ENCODE data around the gene PTK7.

DNA sequence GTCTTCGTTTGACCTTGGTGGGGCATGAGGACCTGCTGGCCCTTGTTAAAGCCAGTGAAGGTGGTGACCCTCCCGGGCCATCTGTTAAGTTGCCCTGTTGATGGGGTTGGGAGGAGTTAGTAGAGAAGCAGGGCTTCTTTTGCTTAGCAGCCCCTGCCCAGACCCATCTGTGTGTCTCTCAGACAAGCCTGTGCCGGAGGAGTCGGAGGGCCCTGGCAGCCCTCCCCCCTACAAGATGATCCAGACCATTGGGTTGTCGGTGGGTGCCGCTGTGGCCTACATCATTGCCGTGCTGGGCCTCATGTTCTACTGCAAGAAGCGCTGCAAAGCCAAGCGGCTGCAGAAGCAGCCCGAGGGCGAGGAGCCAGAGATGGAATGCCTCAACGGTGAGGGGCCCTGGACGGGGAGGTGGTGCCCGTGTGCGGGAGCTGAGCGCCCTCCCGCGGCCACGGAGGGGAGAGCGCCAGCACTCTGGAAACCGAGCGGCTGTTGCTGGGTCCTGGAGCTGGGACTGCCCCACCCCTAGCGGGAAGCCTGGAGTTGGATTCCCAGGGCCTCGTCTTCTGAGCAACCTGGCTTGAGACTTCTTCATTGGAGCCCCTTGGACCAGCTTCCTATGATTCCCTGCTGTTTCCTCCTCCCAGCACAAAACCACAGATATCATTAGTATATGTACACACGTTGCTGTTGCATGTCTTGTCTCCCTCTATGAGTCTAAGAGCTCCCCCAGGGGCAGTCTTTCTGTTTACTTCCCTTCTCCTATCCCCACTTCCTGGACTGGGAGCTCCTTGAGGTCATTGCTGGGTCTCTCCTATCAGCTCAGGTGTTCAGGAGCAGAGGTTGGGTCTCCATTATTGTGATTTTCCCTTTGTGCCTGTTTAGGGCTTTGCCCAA is 67.4 kb downstream of the PTK7 start:
- peak; percentile 87 for TF ChIP-seq CTCF (conservative IDR thresholded peaks at IDR 0.05; ENCODE audit: low read length)
- no peak for TF ChIP-seq EZH2phosphoT487 (IDR thresholded peaks at IDR 0.05; ENCODE audit: borderline replicate concordance)
